Adrenal gland (tissue), 12 donors: Measurements from ENCODE around the gene VPS29. TPM values are rescaled to one million over a fixed set of nuclear protein-coding genes. Genes with fewer than 3 reads are reported as not detected.
A peak's percentile ranks its signal among the peaks of the same experiment; 100 is the strongest.
"Not testable (repeated sequence)": the region's sequence is repeated elsewhere in the genome, so short reads cannot be mapped to it uniquely, and the experiment has no call there.

Experiments
- DNase-seq, 7 donors: peaks; one replicate each; pipeline ENCODE4 v3.0.0-alpha.2; 2019 to 2020
- H3K27ac ChIP-seq, 5 donors: fragments of 200-600 bp; sonication (generic) in 4 of 5; 1 replicate in 3 of 5; 2 replicates in 2 of 5; pipeline versions ENCODE4 v1.5.1 to v1.8.0; 2016 to 2020; ENCODE audit warnings: mild to moderate bottlenecking in 1 of 5
- H3K27me3 ChIP-seq: fragments of 200-600 bp; 2 replicates; pipeline ENCODE4 v1.8.0; 2021
- H3K36me3 ChIP-seq, 2 donors: fragments of 200-600 bp; replicated peaks in 1 of 2; 1 replicate in 1 of 2; 2 replicates in 1 of 2; pipeline versions ENCODE4 v1.5.1 to v1.8.0; 2018 to 2022
- H3K4me1 ChIP-seq, 2 donors: fragments of 200-600 bp; replicated peaks in 1 of 2; 1 replicate in 1 of 2; 2 replicates in 1 of 2; pipeline versions ENCODE4 v1.5.1 to v1.8.0; 2018 to 2021
- H3K4me3 ChIP-seq, 4 donors: fragments of 200-600 bp; sonication (generic) in 3 of 4; one replicate each; pipeline ENCODE4 v1.5.1; 2016 to 2018
- H3K9me3 ChIP-seq, 3 donors: fragments of 200-600 bp; sonication (generic) in 1 of 3; replicated peaks in 1 of 3; 1 replicate in 2 of 3; 2 replicates in 1 of 3; pipeline versions ENCODE4 v1.5.1 to v1.8.0; 2016 to 2021
- POLR2A ChIP-seq, 2 donors: fragments of 450-650 bp; IDR thresholded peaks; one replicate each; pipeline ENCODE4 v1.6.1; 2017; ENCODE audit warnings: antibody characterized with exemption in 2 of 2, mild to moderate bottlenecking in 2 of 2, moderate library complexity in 1 of 2
- WGBS, 4 donors: extraction: QIAGEN DNeasy Blood & Tissue Kit in 2 of 4; methylation state at CpG; one replicate each; pipeline versions ENCODE4 v1.1.5 to v1.1.7; 2013 to 2017; 5-methylcytosine and 5-hydroxymethylcytosine counted together
- intact Hi-C, 2 donors: fragments of 100-400 bp; cut with DNase I; formaldehyde crosslinking; loops; one replicate each; pipeline versions ENCODE4 v1.14.1 to v1.15.0; 2022 to 2023
- polyA plus RNA-seq, 3 donors: library from polyadenylated mRNA; stranded (reverse); fragments of 200-250 nt in 2 of 3; fragments of 350-450 nt in 1 of 3; fragmentation: Illumina TruSeq in 1 of 3; extraction: RNeasy Lipid Tissue Mini Kit (QIAGEN cat#74804) in 1 of 3; gene quantifications; one replicate each; pipeline ENCODE4 v1.2.3, GENCODE V29; 2013 to 2014
- total RNA-seq, 9 donors: library from RNA; depleted of rRNA in 4 of 9; stranded (reverse); fragments of >200 nt in 4 of 9; fragments of 120-200 nt in 1 of 9; fragmentation: NEBNext Ultra II Directional in 1 of 9; extraction: Animal tissue kit (Norgen Biotek cat#: 25700) in 1 of 9; gene quantifications; one replicate each; pipeline versions ENCODE4 v1.1.0 to v1.2.4, GENCODE V29; 2013 to 2023
- TF ChIP-seq, protein P1 (sequence below), 6 experiments: fragments of 450-650 bp in 4 of 6; fragments of 200-600 bp in 2 of 6; sonication (generic) in 1 of 6; IDR thresholded peaks; 1 replicate in 5 of 6; 2 replicates in 1 of 6; pipeline versions ENCODE4 v1.5.1 to v1.8.0; 2016 to 2021; ENCODE audit warnings: antibody characterized with exemption in 6 of 6, mild to moderate bottlenecking in 2 of 6, moderate library complexity in 1 of 6
- donor health status: healthy with polysubstance abuse.
- donor health status: Bipolar disorder and iron deficiency.
- donor health status: DM: yes; HTN: yes; CAD: no.
- donor health status: DM: no; HTN: no; CAD: no.
- donor health status: DM: no; HTN: no; CAD: no.
- donor health status: DM: yes; HTN: yes; CAD: no.

The VPS29 gene
- total and polyA plus RNA-seq, 12 donors = 56.7 to 263 (median 112) TPM

DNA sequence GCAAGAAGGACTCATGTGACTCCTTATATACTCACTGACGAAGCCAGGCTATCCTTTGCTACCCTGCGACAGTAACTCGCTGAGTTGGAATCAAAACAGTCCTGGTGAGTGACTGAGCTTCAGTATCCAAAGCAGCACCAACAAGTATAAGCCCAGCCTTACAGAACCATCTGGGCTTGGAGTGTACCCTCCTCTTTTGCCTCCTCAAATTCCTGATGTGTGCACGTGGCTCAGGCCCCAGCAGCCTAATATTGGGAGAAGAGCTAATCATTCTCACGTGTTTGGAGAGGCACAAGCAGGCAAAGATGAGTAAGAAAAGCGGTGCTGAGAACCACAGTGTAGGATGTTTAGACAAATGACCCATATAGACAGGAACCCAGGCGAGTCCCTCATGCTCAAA, 46.8 kb upstream of the VPS29 start:
- WGBS, 4 donors = 75 to 85% (median 80%) methylated on average over 7 of the region's 7 CpGs
- H3K36me3 ChIP-seq = peaks cover 0 to 8% of the 10 kb centered on the region in 2 donors
- no peak overlapping the region for H3K4me3 ChIP-seq
- H3K4me1 ChIP-seq = peaks cover 8 to 31% of the 10 kb centered on the region in 2 donors
- intact Hi-C loops = no loop called here
- peak overlapping the region in 1 of 5 donors; percentile 4 for H3K27ac ChIP-seq
- no peak for DNase-seq
- no peaks in the 10 kb centered on the region for H3K27me3 ChIP-seq
- no peaks in the 10 kb centered on the region for H3K9me3 ChIP-seq
- no peak for TF ChIP-seq POLR2A (IDR thresholded peaks at IDR 0.05)
- TF ChIP-seq, protein P1, sequence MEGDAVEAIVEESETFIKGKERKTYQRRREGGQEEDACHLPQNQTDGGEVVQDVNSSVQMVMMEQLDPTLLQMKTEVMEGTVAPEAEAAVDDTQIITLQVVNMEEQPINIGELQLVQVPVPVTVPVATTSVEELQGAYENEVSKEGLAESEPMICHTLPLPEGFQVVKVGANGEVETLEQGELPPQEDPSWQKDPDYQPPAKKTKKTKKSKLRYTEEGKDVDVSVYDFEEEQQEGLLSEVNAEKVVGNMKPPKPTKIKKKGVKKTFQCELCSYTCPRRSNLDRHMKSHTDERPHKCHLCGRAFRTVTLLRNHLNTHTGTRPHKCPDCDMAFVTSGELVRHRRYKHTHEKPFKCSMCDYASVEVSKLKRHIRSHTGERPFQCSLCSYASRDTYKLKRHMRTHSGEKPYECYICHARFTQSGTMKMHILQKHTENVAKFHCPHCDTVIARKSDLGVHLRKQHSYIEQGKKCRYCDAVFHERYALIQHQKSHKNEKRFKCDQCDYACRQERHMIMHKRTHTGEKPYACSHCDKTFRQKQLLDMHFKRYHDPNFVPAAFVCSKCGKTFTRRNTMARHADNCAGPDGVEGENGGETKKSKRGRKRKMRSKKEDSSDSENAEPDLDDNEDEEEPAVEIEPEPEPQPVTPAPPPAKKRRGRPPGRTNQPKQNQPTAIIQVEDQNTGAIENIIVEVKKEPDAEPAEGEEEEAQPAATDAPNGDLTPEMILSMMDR (IDR thresholded peaks at IDR 0.05) = no peak

DNA sequence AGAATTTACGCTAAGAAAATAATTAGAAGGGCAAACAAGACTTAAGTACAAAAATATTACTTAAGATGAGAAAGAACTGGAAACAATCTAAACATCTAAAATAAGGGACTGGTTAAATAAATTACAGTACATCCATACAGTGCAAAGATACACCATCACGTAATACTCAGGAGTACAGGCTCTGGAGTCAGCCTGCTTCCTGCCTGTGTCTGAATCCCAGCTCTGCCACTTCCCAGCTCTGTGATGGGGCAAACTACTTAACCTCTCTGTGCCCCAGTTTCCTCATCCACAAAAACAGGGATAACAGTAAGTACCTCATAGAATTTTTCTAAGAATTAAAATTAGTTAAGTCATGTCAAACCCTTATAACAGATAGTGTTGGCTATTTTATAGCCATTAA, 45.2 kb upstream of the VPS29 start:
- DNase-seq = no peak
- Histone ChIP-seq H3K4me1 (peaks cover 17 to 43% of the 10 kb centered on the region in 2 donors), H3K4me3 (no peak overlapping the region), H3K36me3 (peaks cover 0 to 8% of the 10 kb centered on the region in 2 donors), H3K27ac (peak overlapping the region in 1 of 5 donors; percentile 53), H3K27me3 (no peaks in the 10 kb centered on the region), H3K9me3 (no peaks in the 10 kb centered on the region)
- 90 to 96% (median 96%) methylated on average over 2 of the region's 2 CpGs for WGBS, 4 donors
- TF ChIP-seq, protein P1 (IDR thresholded peaks at IDR 0.05) = no peak
- TF ChIP-seq POLR2A (IDR thresholded peaks at IDR 0.05) = no peak
- intact Hi-C loops = no loop called here

- Histone ChIP-seq H3K27me3 (no peaks in the 10 kb centered on the region), H3K27ac (peak overlapping the region in 3 of 5 donors; percentile 10 to 57 (median 53)), H3K4me1 (peaks cover 17 to 43% of the 10 kb centered on the region in 2 donors), H3K4me3 (no peak overlapping the region), H3K36me3 (peaks cover 0 to 5% of the 10 kb centered on the region in 2 donors), H3K9me3 (no peaks in the 10 kb centered on the region)
- no peak for TF ChIP-seq POLR2A (IDR thresholded peaks at IDR 0.05)
- TF ChIP-seq, protein P1 (IDR thresholded peaks at IDR 0.05) = no peak
- no peak for DNase-seq
- intact Hi-C loops = no loop called here
- WGBS, 4 donors = 41 to 55% (median 50%) methylated on average over 3 of the region's 3 CpGs
Observed at GRCh38 chr12:110546339-110546738, 44.4 kb upstream of the VPS29 start.

GRCh38 chr12:110545812-110546211, 43.9 kb upstream of the VPS29 start:
- Histone ChIP-seq H3K27ac (peak overlapping the region in 3 of 5 donors; percentile 10 to 57 (median 53)), H3K4me1 (peaks cover 17 to 43% of the 10 kb centered on the region in 2 donors), H3K27me3 (no peaks in the 10 kb centered on the region), H3K9me3 (no peaks in the 10 kb centered on the region), H3K36me3 (peaks cover 0 to under 1% of the 10 kb centered on the region in 2 donors), H3K4me3 (no peak overlapping the region)
- TF ChIP-seq, protein P1 (IDR thresholded peaks at IDR 0.05) = no peak
- TF ChIP-seq POLR2A (IDR thresholded peaks at IDR 0.05) = no peak
- WGBS, 4 donors = 90 to 93% (median 92%) methylated on average over 10 of the region's 10 CpGs
- no peak for DNase-seq
- intact Hi-C loops = no loop called here

DNA sequence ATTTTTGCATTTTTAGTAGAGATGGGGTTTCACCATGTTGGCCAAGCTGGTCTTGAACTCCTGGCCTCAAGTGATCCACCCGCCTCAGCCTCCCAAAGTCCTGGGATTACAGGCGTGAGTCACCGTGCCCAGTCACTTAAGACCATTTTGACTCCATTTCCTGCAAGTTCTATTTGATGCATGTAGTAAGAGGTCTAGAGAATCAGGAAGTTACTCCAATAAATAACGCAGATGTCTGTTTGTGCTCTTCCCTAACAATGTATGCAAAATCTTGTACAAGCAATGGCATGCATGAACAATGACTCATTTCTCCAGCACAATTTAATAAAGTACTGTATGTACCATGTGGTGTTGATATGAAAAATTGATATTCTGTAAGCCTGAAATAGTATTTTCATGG, 43.3 kb upstream of the VPS29 start:
- intact Hi-C loops, H3K4me3 ChIP-seq, H3K9me3 ChIP-seq, H3K27me3 ChIP-seq, H3K36me3 ChIP-seq, DNase-seq: not testable (repeated sequence)
- 77 to 87% (median 81%) methylated on average over 4 of the region's 4 CpGs for WGBS, 4 donors
- peaks cover 17 to 43% of the 10 kb centered on the region in 2 donors for H3K4me1 ChIP-seq
- peak overlapping the region in 3 of 5 donors; percentile 10 to 57 (median 53) for H3K27ac ChIP-seq
